H1 (cell line): Measurements from ENCODE around the gene SLC6A20. TPM values are rescaled to one million over a fixed set of nuclear protein-coding genes. Genes with fewer than 3 reads are reported as not detected.

Experiments used
- HDAC2 ChIP-seq, 2 experiments: fragments of 300-600 bp in 1 of 2; sonication (generic) in 1 of 2; IDR thresholded peaks; 2 replicates each; pipeline ENCODE4 v1.6.1; 2011 to 2012; ENCODE audit warnings: low read depth in 2 of 2, low read length in 2 of 2, mild to moderate bottlenecking in 2 of 2, moderate library complexity in 2 of 2, borderline replicate concordance in 1 of 2, inconsistent platforms in 1 of 2
- JUND ChIP-seq: IDR thresholded peaks from 2 replicates; pipeline ENCODE4 v1.6.1; 2011; ENCODE audit warnings: mild to moderate bottlenecking, improper control_type of control experiment, low read length
- RAD21 ChIP-seq, 2 experiments: IDR thresholded peaks in 1 of 2; conservative IDR thresholded peaks in 1 of 2; 2 replicates each; pipeline ENCODE4 v1.6.1; 2011; ENCODE audit warnings: low read depth in 2 of 2, low read length in 2 of 2, improper control_type of control experiment in 1 of 2, inconsistent platforms in 1 of 2, mild to moderate bottlenecking in 1 of 2, moderate library complexity in 1 of 2
- RFX5 ChIP-seq: IDR thresholded peaks from 2 replicates; pipeline ENCODE4 v1.6.1; 2011; ENCODE audit warnings: low read depth, low read length, improper control_type of control experiment, borderline replicate concordance
- SIRT6 ChIP-seq: IDR thresholded peaks from one replicate; pipeline ENCODE4 v1.7.1; 2012; ENCODE audit warnings: low read length, inconsistent platforms
- SIX5 ChIP-seq: IDR thresholded peaks from 2 replicates; pipeline ENCODE4 v1.6.1; 2011; ENCODE audit warnings: mild to moderate bottlenecking, low read depth, low read length
- polyA plus RNA-seq, 7 experiments: library from polyadenylated mRNA; depleted of rRNA in 3 of 7; stranded (reverse) in 5 of 7; unstranded in 2 of 7; fragments of >200 nt in 5 of 7; fragments of 200-250 nt in 2 of 7; gene quantifications; 1 replicate in 5 of 7; 2 replicates in 1 of 7; 4 replicates in 1 of 7; pipeline versions ENCODE4 v1.2.1 to v1.2.3, GENCODE V29; 2011 to 2013; ENCODE audit warnings: missing spikeins in 2 of 7, mixed read lengths in 2 of 7
- total RNA-seq: library from RNA; stranded (reverse); fragmentation: NEBNext Ultra II Directional; extraction: Animal tissue kit (Norgen Biotek cat#: 25700); gene quantifications from 2 replicates; pipeline ENCODE4 v1.2.1, GENCODE V29; 2021
- TF ChIP-seq, protein P1 (sequence below): fragments of 300-600 bp; sonication (generic); IDR thresholded peaks from 2 replicates; pipeline ENCODE4 v1.7.1; 2012; ENCODE audit warnings: low read length, moderate library complexity, mild to moderate bottlenecking, inconsistent platforms; ENCODE audit not compliant: insufficient replicate concordance
- TF ChIP-seq, protein P2 (sequence below): IDR thresholded peaks from 2 replicates; pipeline ENCODE4 v1.6.1; 2012; ENCODE audit warnings: inconsistent platforms

SLC6A20 gene
- total and polyA plus RNA-seq, 2 of the 8 experiments (the other 6 are each of a cell fraction or from before 2014, with no cell fraction given) = 0.05 TPM; not detected in 1

DNA sequence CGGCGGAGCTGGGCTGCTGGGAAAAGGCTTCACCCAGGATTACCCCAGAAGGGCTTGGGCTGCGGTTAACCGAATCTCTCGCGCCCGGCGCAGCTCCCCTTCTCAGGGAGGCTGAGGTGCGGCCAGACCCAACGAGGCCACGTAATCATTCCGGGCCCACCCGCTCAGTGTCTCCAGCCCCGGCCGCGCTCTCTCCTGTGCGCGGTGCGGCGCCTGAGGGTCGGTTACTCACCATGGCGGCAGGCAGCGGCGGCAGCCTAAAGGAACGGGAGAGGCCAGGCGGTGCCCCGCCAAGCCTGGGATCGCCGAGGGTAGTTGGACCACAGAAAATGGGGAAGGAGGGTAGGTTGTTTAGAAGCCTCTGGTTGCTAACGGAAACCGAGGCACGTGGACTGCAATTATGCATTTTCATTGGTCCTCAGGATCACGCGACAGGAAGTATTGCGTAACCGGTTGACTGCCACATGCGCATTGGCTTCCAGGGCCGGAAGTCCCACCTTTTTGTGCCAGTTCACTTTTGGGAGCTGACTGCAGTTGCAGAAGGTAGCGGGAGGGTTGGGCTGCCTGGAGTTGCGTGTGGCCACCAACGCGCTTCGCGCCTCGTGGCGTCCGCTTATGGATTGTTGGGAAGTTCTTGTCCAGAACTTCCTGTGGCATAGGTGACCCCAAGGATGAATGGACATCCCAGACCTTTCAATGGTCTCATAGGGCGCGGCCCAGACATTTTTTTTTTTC lies 45.6 kb upstream of the SLC6A20 start, which contains the start of gene LZTFL1 (continued):
- TF ChIP-seq, protein P1, sequence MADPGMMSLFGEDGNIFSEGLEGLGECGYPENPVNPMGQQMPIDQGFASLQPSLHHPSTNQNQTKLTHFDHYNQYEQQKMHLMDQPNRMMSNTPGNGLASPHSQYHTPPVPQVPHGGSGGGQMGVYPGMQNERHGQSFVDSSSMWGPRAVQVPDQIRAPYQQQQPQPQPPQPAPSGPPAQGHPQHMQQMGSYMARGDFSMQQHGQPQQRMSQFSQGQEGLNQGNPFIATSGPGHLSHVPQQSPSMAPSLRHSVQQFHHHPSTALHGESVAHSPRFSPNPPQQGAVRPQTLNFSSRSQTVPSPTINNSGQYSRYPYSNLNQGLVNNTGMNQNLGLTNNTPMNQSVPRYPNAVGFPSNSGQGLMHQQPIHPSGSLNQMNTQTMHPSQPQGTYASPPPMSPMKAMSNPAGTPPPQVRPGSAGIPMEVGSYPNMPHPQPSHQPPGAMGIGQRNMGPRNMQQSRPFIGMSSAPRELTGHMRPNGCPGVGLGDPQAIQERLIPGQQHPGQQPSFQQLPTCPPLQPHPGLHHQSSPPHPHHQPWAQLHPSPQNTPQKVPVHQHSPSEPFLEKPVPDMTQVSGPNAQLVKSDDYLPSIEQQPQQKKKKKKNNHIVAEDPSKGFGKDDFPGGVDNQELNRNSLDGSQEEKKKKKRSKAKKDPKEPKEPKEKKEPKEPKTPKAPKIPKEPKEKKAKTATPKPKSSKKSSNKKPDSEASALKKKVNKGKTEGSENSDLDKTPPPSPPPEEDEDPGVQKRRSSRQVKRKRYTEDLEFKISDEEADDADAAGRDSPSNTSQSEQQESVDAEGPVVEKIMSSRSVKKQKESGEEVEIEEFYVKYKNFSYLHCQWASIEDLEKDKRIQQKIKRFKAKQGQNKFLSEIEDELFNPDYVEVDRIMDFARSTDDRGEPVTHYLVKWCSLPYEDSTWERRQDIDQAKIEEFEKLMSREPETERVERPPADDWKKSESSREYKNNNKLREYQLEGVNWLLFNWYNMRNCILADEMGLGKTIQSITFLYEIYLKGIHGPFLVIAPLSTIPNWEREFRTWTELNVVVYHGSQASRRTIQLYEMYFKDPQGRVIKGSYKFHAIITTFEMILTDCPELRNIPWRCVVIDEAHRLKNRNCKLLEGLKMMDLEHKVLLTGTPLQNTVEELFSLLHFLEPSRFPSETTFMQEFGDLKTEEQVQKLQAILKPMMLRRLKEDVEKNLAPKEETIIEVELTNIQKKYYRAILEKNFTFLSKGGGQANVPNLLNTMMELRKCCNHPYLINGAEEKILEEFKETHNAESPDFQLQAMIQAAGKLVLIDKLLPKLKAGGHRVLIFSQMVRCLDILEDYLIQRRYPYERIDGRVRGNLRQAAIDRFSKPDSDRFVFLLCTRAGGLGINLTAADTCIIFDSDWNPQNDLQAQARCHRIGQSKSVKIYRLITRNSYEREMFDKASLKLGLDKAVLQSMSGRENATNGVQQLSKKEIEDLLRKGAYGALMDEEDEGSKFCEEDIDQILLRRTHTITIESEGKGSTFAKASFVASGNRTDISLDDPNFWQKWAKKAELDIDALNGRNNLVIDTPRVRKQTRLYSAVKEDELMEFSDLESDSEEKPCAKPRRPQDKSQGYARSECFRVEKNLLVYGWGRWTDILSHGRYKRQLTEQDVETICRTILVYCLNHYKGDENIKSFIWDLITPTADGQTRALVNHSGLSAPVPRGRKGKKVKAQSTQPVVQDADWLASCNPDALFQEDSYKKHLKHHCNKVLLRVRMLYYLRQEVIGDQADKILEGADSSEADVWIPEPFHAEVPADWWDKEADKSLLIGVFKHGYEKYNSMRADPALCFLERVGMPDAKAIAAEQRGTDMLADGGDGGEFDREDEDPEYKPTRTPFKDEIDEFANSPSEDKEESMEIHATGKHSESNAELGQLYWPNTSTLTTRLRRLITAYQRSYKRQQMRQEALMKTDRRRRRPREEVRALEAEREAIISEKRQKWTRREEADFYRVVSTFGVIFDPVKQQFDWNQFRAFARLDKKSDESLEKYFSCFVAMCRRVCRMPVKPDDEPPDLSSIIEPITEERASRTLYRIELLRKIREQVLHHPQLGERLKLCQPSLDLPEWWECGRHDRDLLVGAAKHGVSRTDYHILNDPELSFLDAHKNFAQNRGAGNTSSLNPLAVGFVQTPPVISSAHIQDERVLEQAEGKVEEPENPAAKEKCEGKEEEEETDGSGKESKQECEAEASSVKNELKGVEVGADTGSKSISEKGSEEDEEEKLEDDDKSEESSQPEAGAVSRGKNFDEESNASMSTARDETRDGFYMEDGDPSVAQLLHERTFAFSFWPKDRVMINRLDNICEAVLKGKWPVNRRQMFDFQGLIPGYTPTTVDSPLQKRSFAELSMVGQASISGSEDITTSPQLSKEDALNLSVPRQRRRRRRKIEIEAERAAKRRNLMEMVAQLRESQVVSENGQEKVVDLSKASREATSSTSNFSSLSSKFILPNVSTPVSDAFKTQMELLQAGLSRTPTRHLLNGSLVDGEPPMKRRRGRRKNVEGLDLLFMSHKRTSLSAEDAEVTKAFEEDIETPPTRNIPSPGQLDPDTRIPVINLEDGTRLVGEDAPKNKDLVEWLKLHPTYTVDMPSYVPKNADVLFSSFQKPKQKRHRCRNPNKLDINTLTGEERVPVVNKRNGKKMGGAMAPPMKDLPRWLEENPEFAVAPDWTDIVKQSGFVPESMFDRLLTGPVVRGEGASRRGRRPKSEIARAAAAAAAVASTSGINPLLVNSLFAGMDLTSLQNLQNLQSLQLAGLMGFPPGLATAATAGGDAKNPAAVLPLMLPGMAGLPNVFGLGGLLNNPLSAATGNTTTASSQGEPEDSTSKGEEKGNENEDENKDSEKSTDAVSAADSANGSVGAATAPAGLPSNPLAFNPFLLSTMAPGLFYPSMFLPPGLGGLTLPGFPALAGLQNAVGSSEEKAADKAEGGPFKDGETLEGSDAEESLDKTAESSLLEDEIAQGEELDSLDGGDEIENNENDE = no peak
- TF ChIP-seq SIX5 = no peak
- peak; percentile 75; the same call in 1 of the 2 replicates for TF ChIP-seq JUND
- TF ChIP-seq HDAC2 (IDR thresholded peaks at IDR 0.05; ENCODE audit: borderline replicate concordance in 1 of 2, low read depth in 2 of 2, low read length in 2 of 2) = 0 out of 4 replicates have a peak, but pooled peaks of 1 of the 2 experiments have one; percentile 77
- TF ChIP-seq RFX5 = no peak
- no peak for TF ChIP-seq RAD21 (IDR thresholded peaks at IDR 0.05 in 1 of 2, conservative IDR thresholded peaks at IDR 0.05 in 1 of 2; ENCODE audit: low read depth in 2 of 2, low read length in 2 of 2)
- TF ChIP-seq, protein P2, sequence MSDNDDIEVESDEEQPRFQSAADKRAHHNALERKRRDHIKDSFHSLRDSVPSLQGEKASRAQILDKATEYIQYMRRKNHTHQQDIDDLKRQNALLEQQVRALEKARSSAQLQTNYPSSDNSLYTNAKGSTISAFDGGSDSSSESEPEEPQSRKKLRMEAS = peak; percentile 97
- TF ChIP-seq SIRT6 = no peak
- TF ChIP-seq, all 59 proteins: peak for 21
